ENCODE data around the gene MAD1L1. TPM values are rescaled to one million over a fixed set of nuclear protein-coding genes. Genes with fewer than 3 reads are reported as not detected.

The MAD1L1 gene
- total and polyA plus RNA-seq, 8 donors: 21.4 to 58.8 (median 22.5) TPM

- no peak for TF ChIP-seq CTCF (IDR thresholded peaks at IDR 0.05)
- no peaks in the 10 kb centered on the region for H3K9me3 ChIP-seq
- peaks cover 0 to 46% of the 10 kb centered on the region in 2 donors for H3K36me3 ChIP-seq
- H3K4me3 ChIP-seq: no peak overlapping the region
- H3K4me1 ChIP-seq: peaks cover 0 to 6% of the 10 kb centered on the region in 2 donors
- DNase-seq (no peak), ATAC-seq (no peak)
- H3K27me3 ChIP-seq: no peaks in the 10 kb centered on the region
- intact Hi-C loops (cut with DNase I): no loop called here
- H3K27ac ChIP-seq: no peak overlapping the region
These were observed 91.1 kb downstream of the MAD1L1 start for GRCh38 chr7:2141651-2142050.

- H3K9me3 ChIP-seq: no peaks in the 10 kb centered on the region
- peak in 1 of 4 donors; percentile 56 for DNase-seq
- intact Hi-C loops (cut with DNase I): no loop called here
- H3K27ac ChIP-seq: no peak overlapping the region
- no peak overlapping the region for H3K4me3 ChIP-seq
- peaks cover 0 to 44% of the 10 kb centered on the region in 2 donors for H3K36me3 ChIP-seq
- no peak for ATAC-seq
- no peaks in the 10 kb centered on the region for H3K27me3 ChIP-seq
- TF ChIP-seq CTCF (IDR thresholded peaks at IDR 0.05): no peak
- peaks cover 0 to 6% of the 10 kb centered on the region in 2 donors for H3K4me1 ChIP-seq
These were observed 91.7 kb downstream of the MAD1L1 start for GRCh38 chr7:2141021-2141410.

GRCh38 chr7:2140216-2141020, 92.3 kb downstream of the MAD1L1 start:
- intact Hi-C loops (cut with DNase I): no loop called here
- H3K27me3 ChIP-seq: no peaks in the 10 kb centered on the region
- ATAC-seq: no peak
- H3K4me1 ChIP-seq: peaks cover 0 to 6% of the 10 kb centered on the region in 2 donors
- DNase-seq: peak in 1 of 4 donors; percentile 70
- H3K9me3 ChIP-seq: no peaks in the 10 kb centered on the region
- no peak overlapping the region for H3K4me3 ChIP-seq
- TF ChIP-seq CTCF (IDR thresholded peaks at IDR 0.05): no peak
- peaks cover 0 to 44% of the 10 kb centered on the region in 2 donors for H3K36me3 ChIP-seq
- no peak overlapping the region for H3K27ac ChIP-seq

GRCh38 chr7:2139004-2139699, 93.6 kb downstream of the MAD1L1 start:
- H3K36me3 ChIP-seq: peaks cover 0 to 35% of the 10 kb centered on the region in 2 donors
- TF ChIP-seq CTCF (IDR thresholded peaks at IDR 0.05): no peak
- intact Hi-C loops (cut with DNase I): no loop called here
- H3K4me1 ChIP-seq: peaks cover 0 to 6% of the 10 kb centered on the region in 2 donors
- ATAC-seq (no peak), DNase-seq (peak in 1 of 4 donors; percentile 53)
- no peak overlapping the region for H3K27ac ChIP-seq
- H3K4me3 ChIP-seq: no peak overlapping the region
- no peaks in the 10 kb centered on the region for H3K27me3 ChIP-seq
- H3K9me3 ChIP-seq: no peaks in the 10 kb centered on the region

GRCh38 chr7:2138146-2138765, 94.5 kb downstream of the MAD1L1 start:
- Histone ChIP-seq H3K27ac (no peak overlapping the region), H3K9me3 (no peaks in the 10 kb centered on the region), H3K27me3 (no peaks in the 10 kb centered on the region), H3K4me1 (peaks cover 0 to 6% of the 10 kb centered on the region in 2 donors), H3K4me3 (no peak overlapping the region), H3K36me3 (peaks cover 0 to 34% of the 10 kb centered on the region in 2 donors)
- DNase-seq (peak in 1 of 4 donors; percentile 59), ATAC-seq (peak; percentile 27)
- no peak for TF ChIP-seq CTCF (IDR thresholded peaks at IDR 0.05)
- intact Hi-C loops (cut with DNase I): no loop called here

All from left lung (tissue), 10 donors.